ENCODE measurements around the gene IGSF9. TPM values are rescaled to one million over a fixed set of nuclear protein-coding genes. Genes with fewer than 3 reads are reported as not detected.

The IGSF9 gene
- total RNA-seq, 2 experiments from 2014 or later = 0.07 TPM; not detected in 1

DNA sequence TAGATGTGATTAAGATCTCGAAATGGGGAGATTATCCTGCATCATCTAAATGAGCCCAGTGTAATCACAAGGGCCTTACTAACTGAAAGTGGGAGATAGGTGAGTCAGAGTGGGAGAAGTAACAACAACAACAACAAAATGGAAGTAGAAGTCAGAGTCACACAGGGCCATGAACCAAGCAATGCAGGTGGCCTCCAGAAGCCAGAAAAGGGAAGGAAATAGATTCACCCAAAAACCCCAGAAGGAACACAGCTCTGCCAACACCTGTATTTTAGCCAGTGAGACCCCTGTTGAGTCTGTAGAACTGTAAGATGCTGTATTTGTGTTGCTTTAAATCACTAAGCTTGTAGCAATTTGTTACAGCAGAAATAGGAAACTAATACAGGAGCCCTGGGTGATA, 24.2 kb downstream of the IGSF9 start:
- Mint-ChIP-seq H3K36me3 (ENCODE audit: low read depth) (peaks cover 67% of the 10 kb centered on the region), H3K27me3 (no peaks in the 10 kb centered on the region), H3K4me3 (peak overlapping the region; percentile 92), H3K4me1 (ENCODE audit: low read depth) (peaks cover 70% of the 10 kb centered on the region), H3K9me3 (no peaks in the 10 kb centered on the region), H3K27ac (peak overlapping the region; percentile 98)
- peak; percentile 35 for DNase-seq
- ChIA-PET CTCF (interaction anchor here (1.2 to 21.5 kb wide), 4 partner anchors 15 to 125 kb away, joined by 3 to 374 read pairs (median 6); no protein-coding TSS in a partner anchor), POLR2A (interaction anchor here (0.6 to 4.7 kb wide), 7 partner anchors 6 to 235 kb away, joined by 3 to 56 read pairs (median 4); partner anchors contain the start of gene SLAMF8)
- ATAC-seq = no peak
- no peak for TF ChIP-seq CTCF (IDR thresholded peaks at IDR 0.05)
- intact Hi-C loops (cut with micrococcal nuclease) = no loop called here

DNA sequence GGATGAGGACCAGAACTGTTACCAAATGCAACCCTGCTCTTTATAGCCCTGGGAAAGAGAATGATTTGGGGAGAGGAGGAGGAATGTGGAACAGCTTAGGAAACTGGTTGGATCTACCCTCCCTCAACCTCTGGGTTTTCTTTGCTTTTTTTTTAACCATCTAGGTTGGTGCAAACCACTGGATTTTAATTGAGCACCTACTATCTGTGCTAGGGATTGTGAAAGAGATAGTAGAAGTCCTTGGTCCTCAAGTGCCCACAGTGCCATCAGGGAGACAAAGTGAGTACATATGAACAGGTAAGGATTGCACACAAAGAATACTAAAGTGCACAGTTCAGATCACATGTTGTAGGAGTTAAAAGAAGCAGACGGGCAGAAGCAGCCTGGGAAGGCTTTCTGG, 24.8 kb downstream of the IGSF9 start:
- no peaks in the 10 kb centered on the region for H3K9me3 Mint-ChIP-seq
- H3K36me3 Mint-ChIP-seq (ENCODE audit: low read depth) = peaks cover 67% of the 10 kb centered on the region
- peaks cover 64% of the 10 kb centered on the region for H3K4me1 Mint-ChIP-seq (ENCODE audit: low read depth)
- ChIA-PET POLR2A (interaction anchor here (0.7 to 1.4 kb wide), 2 partner anchors 17 to 53 kb away, joined by 3 to 4 read pairs; no protein-coding TSS in a partner anchor), CTCF (interaction anchor here (1.6 to 21.5 kb wide), 3 partner anchors 15 to 84 kb away, joined by 4 to 374 read pairs (median 8); no protein-coding TSS in a partner anchor)
- no peak overlapping the region for H3K4me3 Mint-ChIP-seq
- intact Hi-C loops (cut with micrococcal nuclease) = no loop called here
- no peak for ATAC-seq
- no peaks in the 10 kb centered on the region for H3K27me3 Mint-ChIP-seq
- no peak for DNase-seq
- peak overlapping the region; percentile 98 for H3K27ac Mint-ChIP-seq
- no peak for TF ChIP-seq CTCF (IDR thresholded peaks at IDR 0.05)

GRCh38 chr1:159920202-159920601, 25.2 kb downstream of the IGSF9 start:
- intact Hi-C loops (cut with micrococcal nuclease) = no loop called here
- H3K27me3 Mint-ChIP-seq = no peaks in the 10 kb centered on the region
- DNase-seq = no peak
- peak overlapping the region; percentile 44 for H3K27ac Mint-ChIP-seq
- peaks cover 62% of the 10 kb centered on the region for H3K4me1 Mint-ChIP-seq (ENCODE audit: low read depth)
- H3K36me3 Mint-ChIP-seq (ENCODE audit: low read depth) = peaks cover 67% of the 10 kb centered on the region
- POLR2A ChIA-PET = interaction anchor here (1.4 kb wide), 1 partner anchor 18 kb away, joined by 4 read pairs; no protein-coding TSS in a partner anchor
- CTCF ChIA-PET = interaction anchor here (1.6 kb wide), 1 partner anchor 28 kb away, joined by 4 read pairs; no protein-coding TSS in a partner anchor
- no peak for TF ChIP-seq CTCF (IDR thresholded peaks at IDR 0.05)
- ATAC-seq = no peak
- no peaks in the 10 kb centered on the region for H3K9me3 Mint-ChIP-seq
- no peak overlapping the region for H3K4me3 Mint-ChIP-seq

GRCh38 chr1:159919236-159919865, 26.1 kb downstream of the IGSF9 start:
- H3K9me3 Mint-ChIP-seq = no peaks in the 10 kb centered on the region
- H3K27ac Mint-ChIP-seq = peak overlapping the region; percentile 39
- no peak for DNase-seq
- H3K36me3 Mint-ChIP-seq (ENCODE audit: low read depth) = peaks cover 71% of the 10 kb centered on the region
- no peak for TF ChIP-seq CTCF (IDR thresholded peaks at IDR 0.05)
- intact Hi-C loops (cut with micrococcal nuclease) = no loop called here
- peaks cover 66% of the 10 kb centered on the region for H3K4me1 Mint-ChIP-seq (ENCODE audit: low read depth)
- no peak overlapping the region for H3K4me3 Mint-ChIP-seq
- ATAC-seq = no peak
- POLR2A ChIA-PET = no interaction called here
- CTCF ChIA-PET = interaction anchor here (2.3 kb wide), 1 partner anchor 88 kb away, joined by 11 read pairs; no protein-coding TSS in a partner anchor
- no peaks in the 10 kb centered on the region for H3K27me3 Mint-ChIP-seq

Data from activated CD8-positive, alpha-beta T cell treated with anti-CD3 and anti-CD28 coated beads for 36 hours (primary cell).